ENCODE data around the gene BTBD3. TPM values are rescaled to one million over a fixed set of nuclear protein-coding genes. Genes with fewer than 3 reads are reported as not detected.

Gene BTBD3
- total and polyA plus RNA-seq, 8 donors: 9.2 to 21.4 (median 17.2) TPM

DNA sequence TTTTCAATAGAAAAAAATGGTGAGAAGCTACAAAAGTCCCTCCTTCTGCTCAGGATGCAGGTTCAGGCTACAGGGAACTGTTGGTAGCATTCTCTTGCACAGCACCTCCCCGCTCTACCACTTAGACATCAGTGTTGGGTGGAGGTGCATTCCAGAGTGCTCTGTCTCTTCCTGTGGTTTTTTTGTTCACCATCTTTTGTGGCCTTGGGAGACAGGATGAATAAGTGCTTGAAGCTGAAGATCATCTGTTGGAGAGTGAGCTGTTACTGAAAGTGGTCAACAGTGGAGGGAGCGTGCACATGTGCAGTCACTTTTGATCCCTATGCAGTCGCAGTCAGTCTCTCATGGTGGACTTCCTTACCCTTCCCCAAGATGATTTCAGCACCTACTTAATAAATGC, 16.6 kb upstream of the BTBD3 start:
- no peaks in the 10 kb centered on the region for H3K9me3 ChIP-seq
- TF ChIP-seq, protein P1, sequence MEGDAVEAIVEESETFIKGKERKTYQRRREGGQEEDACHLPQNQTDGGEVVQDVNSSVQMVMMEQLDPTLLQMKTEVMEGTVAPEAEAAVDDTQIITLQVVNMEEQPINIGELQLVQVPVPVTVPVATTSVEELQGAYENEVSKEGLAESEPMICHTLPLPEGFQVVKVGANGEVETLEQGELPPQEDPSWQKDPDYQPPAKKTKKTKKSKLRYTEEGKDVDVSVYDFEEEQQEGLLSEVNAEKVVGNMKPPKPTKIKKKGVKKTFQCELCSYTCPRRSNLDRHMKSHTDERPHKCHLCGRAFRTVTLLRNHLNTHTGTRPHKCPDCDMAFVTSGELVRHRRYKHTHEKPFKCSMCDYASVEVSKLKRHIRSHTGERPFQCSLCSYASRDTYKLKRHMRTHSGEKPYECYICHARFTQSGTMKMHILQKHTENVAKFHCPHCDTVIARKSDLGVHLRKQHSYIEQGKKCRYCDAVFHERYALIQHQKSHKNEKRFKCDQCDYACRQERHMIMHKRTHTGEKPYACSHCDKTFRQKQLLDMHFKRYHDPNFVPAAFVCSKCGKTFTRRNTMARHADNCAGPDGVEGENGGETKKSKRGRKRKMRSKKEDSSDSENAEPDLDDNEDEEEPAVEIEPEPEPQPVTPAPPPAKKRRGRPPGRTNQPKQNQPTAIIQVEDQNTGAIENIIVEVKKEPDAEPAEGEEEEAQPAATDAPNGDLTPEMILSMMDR (IDR thresholded peaks at IDR 0.05): no peak
- H3K27me3 ChIP-seq: no peaks in the 10 kb centered on the region
- H3K27ac ChIP-seq: no peak overlapping the region
- intact Hi-C loops (cut with DNase I): no loop called here
- WGBS, 2 donors: 94 to 96% methylated on average over 3 of the region's 3 CpGs
- FAIRE-seq (no peak), ATAC-seq (no peak), DNase-seq (no peak)
- H3K4me3 ChIP-seq: no peak overlapping the region
- H3K36me3 ChIP-seq: no peaks in the 10 kb centered on the region
- H3K4me1 ChIP-seq: peaks cover 0 to 11% (median 0%) of the 10 kb centered on the region in 3 donors

DNA sequence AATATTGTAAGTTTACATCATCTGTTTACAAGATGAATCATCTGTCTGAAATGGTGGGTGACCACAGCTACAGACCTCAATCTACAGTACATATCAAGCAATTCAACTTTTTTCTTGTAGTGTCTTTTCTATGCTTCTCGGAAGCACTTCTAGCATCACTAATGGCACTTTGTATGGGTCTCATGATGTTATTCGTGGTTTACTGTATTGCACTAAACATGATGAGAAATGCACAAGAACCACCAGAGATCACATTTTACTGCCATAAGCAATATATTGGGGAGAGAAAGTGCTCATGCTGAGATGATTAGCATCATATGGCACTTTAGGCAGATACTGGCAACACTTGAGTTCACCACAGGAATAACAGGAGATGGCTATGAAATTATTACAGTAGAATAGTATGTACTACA, 15.4 kb upstream of the BTBD3 start:
- ATAC-seq: no peak
- WGBS, 2 donors: 96% methylated on average over 2 of the region's 2 CpGs
- DNase-seq: no peak
- Histone ChIP-seq H3K9me3 (no peaks in the 10 kb centered on the region), H3K4me1 (peaks cover 0 to 6% (median 0%) of the 10 kb centered on the region in 3 donors), H3K36me3 (no peaks in the 10 kb centered on the region), H3K27ac (no peak overlapping the region), H3K4me3 (no peak overlapping the region), H3K27me3 (no peaks in the 10 kb centered on the region)
- FAIRE-seq: no peak
- TF ChIP-seq, protein P1 (IDR thresholded peaks at IDR 0.05): no peak
- intact Hi-C loops (cut with DNase I): no loop called here

DNA sequence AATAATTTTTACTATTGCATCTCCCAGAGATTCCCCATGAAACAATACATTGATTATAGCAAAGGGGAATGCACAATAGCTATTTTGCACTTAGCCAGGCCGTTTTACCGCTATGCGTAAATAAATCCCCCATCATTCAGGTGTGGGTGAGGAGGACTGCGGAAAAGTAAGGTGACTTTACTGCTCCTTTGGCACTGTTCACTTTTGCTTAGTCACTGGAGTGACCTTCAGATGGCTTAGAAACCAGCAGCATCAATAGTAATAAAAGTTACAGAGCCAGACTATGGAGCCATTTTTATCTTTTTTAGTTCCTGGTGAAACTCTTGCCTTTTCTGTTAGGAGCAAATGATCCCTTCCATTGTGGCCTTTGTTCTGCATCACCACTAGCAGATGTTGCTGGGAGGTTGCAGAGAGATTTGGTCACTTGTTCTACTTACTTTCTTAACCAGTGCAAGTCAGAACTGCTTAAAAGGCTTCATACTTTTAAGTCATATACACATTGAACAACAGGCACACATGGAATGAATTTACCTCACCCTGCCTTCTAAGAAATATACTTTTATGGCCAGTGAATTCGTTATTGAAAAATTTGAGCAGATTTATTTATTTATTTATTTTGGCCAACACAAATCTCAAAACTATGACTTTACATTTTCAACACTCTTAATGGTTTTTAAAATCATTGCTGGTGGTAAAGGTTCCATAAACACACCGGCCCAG, 12.1 kb upstream of the BTBD3 start:
- TF ChIP-seq, protein P1 (IDR thresholded peaks at IDR 0.05): no peak
- ATAC-seq: peak; percentile 36 to 64 (median 45)
- intact Hi-C loops (cut with DNase I): no loop called here
- Histone ChIP-seq H3K4me1 (peaks cover 0 to 6% (median 0%) of the 10 kb centered on the region in 3 donors), H3K9me3 (no peaks in the 10 kb centered on the region), H3K27ac (peak overlapping the region in 1 of 4 donors; percentile 13), H3K4me3 (no peak overlapping the region), H3K36me3 (no peaks in the 10 kb centered on the region), H3K27me3 (no peaks in the 10 kb centered on the region)
- DNase-seq: no peak
- 81 to 82% methylated on average over 6 of the region's 6 CpGs for WGBS, 2 donors
- FAIRE-seq: no peak

DNA sequence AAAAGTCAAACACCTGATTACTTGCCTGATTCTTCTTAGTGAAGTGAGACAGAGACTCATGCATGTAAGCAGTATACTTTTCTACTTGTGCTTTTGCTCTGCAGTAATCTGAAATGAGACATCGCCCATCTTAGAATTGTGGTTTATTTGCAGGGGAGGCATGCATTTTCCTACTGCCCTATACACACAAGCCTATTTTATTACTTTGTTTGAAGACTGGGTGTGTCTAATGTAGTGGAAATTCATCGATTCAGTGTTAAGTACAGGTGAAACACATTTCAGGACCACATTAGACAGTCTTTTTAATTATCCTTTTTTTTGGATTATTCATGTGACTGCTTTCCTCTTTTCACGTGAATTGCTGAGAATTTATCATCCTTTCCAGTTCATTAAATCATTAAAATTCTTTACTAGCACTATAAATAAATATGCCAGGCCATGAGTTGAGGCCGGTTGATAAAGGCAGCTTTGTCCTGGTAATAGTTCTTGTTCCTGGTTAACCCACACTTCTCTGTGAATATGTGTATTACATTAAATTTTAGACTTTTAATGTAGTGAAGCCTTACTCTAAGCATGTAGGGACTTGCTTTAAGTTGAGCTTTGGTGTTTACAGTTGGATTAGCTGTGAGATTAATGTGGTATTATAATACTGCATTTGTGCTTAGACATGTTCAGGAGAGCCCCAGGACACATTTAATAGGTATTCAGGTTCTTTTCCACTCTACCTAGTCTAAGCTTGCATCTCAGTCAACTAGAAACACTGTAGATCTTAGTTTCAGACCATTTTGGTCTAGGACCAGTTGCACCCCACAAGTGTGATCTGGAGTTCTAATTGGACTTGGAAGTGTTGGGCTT, 10.8 kb upstream of the BTBD3 start:
- no peak overlapping the region for H3K4me3 ChIP-seq
- H3K4me1 ChIP-seq: peaks cover 0 to 6% (median 0%) of the 10 kb centered on the region in 3 donors
- intact Hi-C loops (cut with DNase I): no loop called here
- FAIRE-seq: no peak
- H3K36me3 ChIP-seq: no peaks in the 10 kb centered on the region
- DNase-seq: no peak
- WGBS, 2 donors: 50 to 51% methylated on average over 4 of the region's 4 CpGs
- H3K27me3 ChIP-seq: no peaks in the 10 kb centered on the region
- H3K27ac ChIP-seq: peak overlapping the region in 1 of 4 donors; percentile 14
- ATAC-seq: peak; percentile 50 to 76 (median 53)
- H3K9me3 ChIP-seq: no peaks in the 10 kb centered on the region
- TF ChIP-seq, protein P1 (IDR thresholded peaks at IDR 0.05): no peak

All from pancreas (tissue), 10 donors.